ENCODE measurements around the gene NPSR1. TPM values are rescaled to one million over a fixed set of nuclear protein-coding genes. Genes with fewer than 3 reads are reported as not detected.

Gene NPSR1
- total and polyA plus RNA-seq, 7 donors, result 0.51 TPM; not detected in 6

- Histone ChIP-seq H3K4me1 (no peaks in the 10 kb centered on the region), H3K36me3 (no peaks in the 10 kb centered on the region), H3K27me3 (no peaks in the 10 kb centered on the region), H3K9me3 (no peaks in the 10 kb centered on the region), H3K4me3 (no peak overlapping the region), H3K27ac (no peak overlapping the region)
- intact Hi-C loops (cut with DNase I), result no loop called here
- TF ChIP-seq POLR2AphosphoS5 (IDR thresholded peaks at IDR 0.05), result no peak
- TF ChIP-seq CTCF (IDR thresholded peaks at IDR 0.05), result no peak
- no peak for TF ChIP-seq EP300 (IDR thresholded peaks at IDR 0.05)
- TF ChIP-seq POLR2A (IDR thresholded peaks at IDR 0.05), result no peak
- no peak for DNase-seq
- WGBS, 2 donors, result 29 to 39% methylated on average over 1 of the region's 1 CpG
These were observed 60.8 kb downstream of the NPSR1 start for GRCh38 chr7:34718867-34719266.

DNA sequence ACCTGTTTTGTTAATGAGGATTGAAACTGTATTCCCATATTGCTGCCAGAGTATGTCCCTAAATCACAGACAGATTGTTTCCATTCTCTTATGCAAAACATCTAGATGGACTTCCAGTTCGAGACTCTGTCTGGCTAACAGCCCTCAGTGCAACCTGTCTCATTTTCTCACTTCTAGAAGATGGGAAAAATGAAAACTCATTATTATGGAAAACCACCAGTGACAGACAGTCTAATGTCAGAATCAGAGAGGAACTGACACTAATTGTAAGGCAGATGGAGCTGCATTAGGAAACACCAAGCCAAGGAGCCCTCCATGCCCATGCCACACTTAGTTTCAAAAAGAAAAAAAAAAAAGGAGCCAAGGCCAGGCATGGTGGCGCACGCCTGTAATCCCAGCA is 61.6 kb downstream of the NPSR1 start:
- WGBS, 2 donors, result 90 to 92% methylated on average over 3 of the region's 3 CpGs
- no peaks in the 10 kb centered on the region for H3K27me3 ChIP-seq
- DNase-seq, result no peak
- H3K4me1 ChIP-seq, result no peaks in the 10 kb centered on the region
- no peak overlapping the region for H3K27ac ChIP-seq
- H3K36me3 ChIP-seq, result no peaks in the 10 kb centered on the region
- H3K9me3 ChIP-seq, result no peaks in the 10 kb centered on the region
- TF ChIP-seq POLR2AphosphoS5 (IDR thresholded peaks at IDR 0.05) (no peak), POLR2A (IDR thresholded peaks at IDR 0.05) (no peak), EP300 (IDR thresholded peaks at IDR 0.05) (no peak), CTCF (IDR thresholded peaks at IDR 0.05) (no peak)
- intact Hi-C loops (cut with DNase I), result no loop called here
- no peak overlapping the region for H3K4me3 ChIP-seq

GRCh38 chr7:34720289-34720688 is 62.3 kb downstream of the NPSR1 start:
- no peak for DNase-seq
- Histone ChIP-seq H3K4me1 (no peaks in the 10 kb centered on the region), H3K27ac (no peak overlapping the region), H3K36me3 (no peaks in the 10 kb centered on the region), H3K27me3 (no peaks in the 10 kb centered on the region), H3K4me3 (no peak overlapping the region), H3K9me3 (no peaks in the 10 kb centered on the region)
- intact Hi-C loops (cut with DNase I), result no loop called here
- TF ChIP-seq POLR2AphosphoS5 (IDR thresholded peaks at IDR 0.05) (no peak), CTCF (IDR thresholded peaks at IDR 0.05) (no peak), POLR2A (IDR thresholded peaks at IDR 0.05) (no peak), EP300 (IDR thresholded peaks at IDR 0.05) (no peak)

GRCh38 chr7:34723338-34723737 is 65.3 kb downstream of the NPSR1 start:
- no peak for DNase-seq
- H3K27ac ChIP-seq, result no peak overlapping the region
- no peaks in the 10 kb centered on the region for H3K4me1 ChIP-seq
- TF ChIP-seq POLR2A (IDR thresholded peaks at IDR 0.05), result no peak
- no peaks in the 10 kb centered on the region for H3K27me3 ChIP-seq
- no peak overlapping the region for H3K4me3 ChIP-seq
- H3K9me3 ChIP-seq, result no peaks in the 10 kb centered on the region
- no peaks in the 10 kb centered on the region for H3K36me3 ChIP-seq
- intact Hi-C loops (cut with DNase I), result no loop called here

DNA sequence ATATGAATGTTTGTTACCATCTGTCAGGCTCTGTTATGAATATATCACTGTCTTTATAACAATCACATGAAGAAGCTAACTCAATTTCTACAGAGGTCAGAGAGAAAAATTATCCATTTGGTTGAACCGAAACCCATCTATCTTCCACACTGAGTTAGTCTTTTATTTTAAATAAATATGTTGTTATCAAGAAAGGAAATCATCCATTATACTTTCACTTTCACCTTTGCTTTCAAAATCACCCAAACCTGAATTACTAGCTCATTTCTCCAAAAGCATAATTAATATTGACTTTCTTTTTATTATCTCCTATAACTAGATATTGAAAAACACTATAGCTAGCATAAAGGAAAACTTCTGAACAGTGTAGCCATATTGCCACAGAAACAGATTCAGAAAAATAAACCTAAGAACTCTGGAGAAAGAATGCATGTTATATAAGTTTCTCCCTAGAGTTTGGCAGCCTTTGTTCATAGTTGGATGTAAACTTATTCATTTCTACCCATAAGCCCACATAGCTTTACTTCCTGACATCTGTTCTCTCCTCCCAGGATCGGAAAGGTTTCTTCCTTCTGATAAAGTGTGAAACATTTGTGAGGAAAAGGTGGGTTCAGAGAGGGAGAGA is 66.0 kb downstream of the NPSR1 start:
- H3K9me3 ChIP-seq, result no peaks in the 10 kb centered on the region
- H3K27ac ChIP-seq, result no peak overlapping the region
- DNase-seq, result no peak
- H3K36me3 ChIP-seq, result no peaks in the 10 kb centered on the region
- H3K4me3 ChIP-seq, result no peak overlapping the region
- intact Hi-C loops (cut with DNase I), result no loop called here
- no peaks in the 10 kb centered on the region for H3K4me1 ChIP-seq
- H3K27me3 ChIP-seq, result no peaks in the 10 kb centered on the region
- TF ChIP-seq EP300 (IDR thresholded peaks at IDR 0.05), result no peak
- no peak for TF ChIP-seq POLR2AphosphoS5 (IDR thresholded peaks at IDR 0.05)
- no peak for TF ChIP-seq CTCF (IDR thresholded peaks at IDR 0.05)
- TF ChIP-seq POLR2A (IDR thresholded peaks at IDR 0.05), result no peak
- 48 to 71% methylated on average over 2 of the region's 2 CpGs for WGBS, 2 donors

All from sigmoid colon (tissue), 7 donors.